ENCODE data around the gene LPAR2.
"Not testable (repeated sequence)": the region's sequence is repeated elsewhere in the genome, so short reads cannot be mapped to it uniquely, and the experiment has no call there.

Gene LPAR2

GRCh38 chr19:19627621-19628500 lies at the start of gene LPAR2:
TSS of gene LPAR2 (minus strand) at chr19:19628220. CDS start at chr19:19627275, 945 bp downstream.
- peak; percentile 98 for DNase-seq (ENCODE audit: low spot score)

- no peak for DNase-seq (ENCODE audit: low spot score)
Observed at GRCh38 chr19:19677579-19677978, 49.6 kb upstream of the LPAR2 start.

- DNase-seq (ENCODE audit: low spot score): no peak
Observed at GRCh38 chr19:19674315-19674714, 46.3 kb upstream of the LPAR2 start.

GRCh38 chr19:19672816-19673215 lies 44.8 kb upstream of the LPAR2 start:
- DNase-seq (ENCODE audit: low spot score): no peak

DNA sequence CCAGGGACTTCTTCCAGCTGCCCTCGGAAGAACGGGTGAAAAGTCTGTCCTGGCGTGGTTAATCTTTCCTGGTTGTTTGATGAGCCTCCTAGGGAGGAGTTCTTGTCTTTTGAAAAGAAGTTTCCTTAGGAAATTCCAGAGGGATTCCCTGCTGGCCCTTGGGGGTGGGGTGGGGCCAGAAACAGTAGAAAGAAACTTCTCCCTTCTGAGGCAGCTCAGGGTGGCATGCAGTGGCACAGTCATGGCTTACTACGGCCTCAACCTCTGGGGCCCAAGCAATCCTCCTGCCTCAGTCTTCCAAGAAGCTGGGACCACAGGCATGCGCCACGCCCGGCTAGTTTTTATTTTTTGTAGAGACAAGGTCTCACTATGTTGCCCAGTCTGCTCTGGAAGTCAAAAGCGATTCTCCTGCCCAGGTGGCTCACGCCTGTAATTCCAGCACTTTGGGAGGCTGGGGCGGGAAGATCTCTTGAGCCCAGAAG lies 42.1 kb upstream of the LPAR2 start:
- no peak for DNase-seq (ENCODE audit: low spot score)

DNA sequence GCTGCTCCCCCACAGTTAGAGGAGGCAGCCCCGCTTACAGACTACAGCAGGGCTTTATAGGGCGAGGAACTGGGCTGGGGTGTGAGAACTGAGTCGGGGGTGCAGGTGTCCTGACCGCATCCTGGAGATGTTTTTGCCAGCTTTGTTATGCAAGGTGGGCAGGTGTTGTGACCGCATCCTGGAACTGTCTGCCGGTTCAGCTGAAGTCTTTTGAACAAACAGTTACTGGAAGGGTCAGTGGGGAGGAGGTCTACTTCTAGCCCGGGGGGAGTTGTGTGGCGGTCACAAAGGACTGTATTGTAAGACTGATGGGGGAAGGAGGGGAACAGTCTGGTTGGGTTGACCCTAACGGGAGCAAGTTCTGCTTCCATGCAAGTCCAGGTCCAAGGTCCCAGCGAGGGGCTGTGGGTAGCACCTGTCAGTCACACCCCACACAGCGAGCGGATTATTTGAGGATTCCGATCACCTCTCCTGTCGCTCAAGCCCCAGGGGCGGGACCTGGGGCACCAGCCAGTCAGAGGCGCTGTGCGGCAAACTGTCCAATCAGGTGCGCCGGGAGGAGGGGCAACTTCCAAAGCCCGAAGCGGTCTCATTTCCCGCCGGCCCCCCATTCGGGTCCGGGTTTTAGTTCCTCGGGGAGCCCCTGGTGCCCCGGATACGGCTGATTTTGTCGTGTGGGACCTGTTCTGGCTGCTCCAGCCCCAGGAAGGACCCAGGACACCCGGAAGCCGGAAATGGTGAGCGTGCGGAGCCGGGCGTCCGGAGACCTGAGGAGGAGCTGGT lies 40.4 kb upstream of the LPAR2 start, which contains the start of gene ZNF101:
Gene ZNF101, plus strand, starts transcription at position 610 of the 783 bp plus-strand sequence. Its CDS starts 125 bp downstream, at position 735.
- peak; percentile 95 for DNase-seq (ENCODE audit: low spot score)

- DNase-seq (ENCODE audit: low spot score): not testable (repeated sequence)
Observed at GRCh38 chr19:19665420-19665948, 37.5 kb upstream of the LPAR2 start.

DNA sequence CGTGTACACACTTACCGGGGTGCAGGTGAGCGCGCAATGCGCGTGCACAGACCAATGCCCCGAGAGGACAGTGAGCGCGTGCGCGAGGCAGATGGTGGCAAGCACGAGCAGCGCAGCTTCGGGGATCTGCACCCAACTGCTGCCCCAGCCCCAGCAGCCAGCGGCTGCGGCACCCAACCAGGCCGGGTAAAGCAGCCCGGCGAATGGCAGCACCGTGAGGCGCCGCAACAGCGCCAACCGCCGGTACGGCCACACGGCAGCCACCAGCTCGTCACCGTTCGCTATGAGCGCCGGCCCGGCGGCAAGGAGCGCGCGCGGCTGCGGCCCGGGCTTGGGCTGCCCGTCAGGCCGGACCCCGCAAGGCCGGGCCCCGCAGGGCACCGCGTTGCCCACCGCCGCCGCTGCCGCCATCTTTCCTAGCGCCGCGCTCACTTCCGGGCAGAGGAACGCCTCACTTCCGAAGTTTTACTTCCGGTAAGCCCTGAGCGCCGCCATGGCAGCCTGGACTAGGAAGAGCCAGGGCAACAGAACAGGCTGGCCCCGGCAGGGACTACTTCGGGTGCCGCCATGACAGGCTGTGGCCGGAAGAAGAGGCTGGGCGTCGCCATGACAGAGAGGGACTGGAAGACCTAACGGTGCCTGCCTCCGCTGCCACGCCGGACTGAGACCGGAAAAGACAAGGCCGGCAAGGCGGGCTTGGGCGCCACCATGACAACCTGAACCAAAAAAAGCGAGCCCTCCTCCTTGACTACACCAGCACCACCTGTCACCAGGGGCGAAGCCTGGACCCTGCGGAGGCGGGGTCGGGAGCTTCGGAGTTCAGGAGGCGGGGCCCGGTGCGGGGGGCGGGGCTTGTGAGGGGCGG lies 35.5 kb upstream of the LPAR2 start, which contains the start of gene ATP13A1:
Gene ATP13A1, minus strand, starts transcription at position 421 of the 865 bp plus-strand sequence. Its CDS starts 10 bp downstream, at position 411.
- peak; percentile 88 for DNase-seq (ENCODE audit: low spot score)

DNA sequence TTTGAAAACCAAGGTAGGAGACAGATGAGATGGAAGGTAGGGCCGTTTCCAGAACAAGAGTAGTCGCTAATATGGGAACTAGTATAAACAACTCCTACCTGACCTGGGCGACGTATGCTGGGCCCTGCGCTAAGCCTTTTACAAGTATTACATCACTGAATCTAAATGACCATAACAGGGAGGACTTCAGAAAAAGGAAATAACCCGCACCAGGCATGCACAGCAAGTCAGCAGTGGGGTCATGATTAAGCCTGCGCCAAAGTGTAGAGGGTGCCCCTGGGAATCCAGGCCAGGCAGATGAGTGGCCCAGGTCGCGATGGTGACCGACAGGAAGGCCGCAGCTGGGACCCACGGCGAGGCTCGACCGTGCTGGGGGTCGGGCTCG lies 34.8 kb upstream of the LPAR2 start:
- DNase-seq (ENCODE audit: low spot score): no peak

DNA sequence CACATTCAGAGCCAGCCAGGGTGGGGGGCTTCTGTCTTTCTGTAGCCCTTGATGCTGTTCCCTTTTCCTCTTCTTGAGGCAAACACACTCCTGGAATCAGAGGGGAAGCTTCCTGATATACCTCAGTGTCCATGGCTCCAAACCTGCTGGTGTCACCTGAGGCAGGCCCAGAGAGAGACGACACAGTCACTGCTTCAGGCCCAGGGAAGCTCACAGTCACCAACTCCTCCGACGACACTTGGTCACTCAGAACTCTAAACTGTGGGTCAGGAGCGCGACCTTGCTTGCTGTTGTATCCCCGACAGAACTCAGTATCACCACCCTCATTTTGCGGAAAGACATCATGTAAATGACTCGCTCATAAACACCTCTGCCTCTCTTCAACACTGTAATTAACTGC lies 34.3 kb upstream of the LPAR2 start:
- DNase-seq (ENCODE audit: low spot score): no peak

DNA sequence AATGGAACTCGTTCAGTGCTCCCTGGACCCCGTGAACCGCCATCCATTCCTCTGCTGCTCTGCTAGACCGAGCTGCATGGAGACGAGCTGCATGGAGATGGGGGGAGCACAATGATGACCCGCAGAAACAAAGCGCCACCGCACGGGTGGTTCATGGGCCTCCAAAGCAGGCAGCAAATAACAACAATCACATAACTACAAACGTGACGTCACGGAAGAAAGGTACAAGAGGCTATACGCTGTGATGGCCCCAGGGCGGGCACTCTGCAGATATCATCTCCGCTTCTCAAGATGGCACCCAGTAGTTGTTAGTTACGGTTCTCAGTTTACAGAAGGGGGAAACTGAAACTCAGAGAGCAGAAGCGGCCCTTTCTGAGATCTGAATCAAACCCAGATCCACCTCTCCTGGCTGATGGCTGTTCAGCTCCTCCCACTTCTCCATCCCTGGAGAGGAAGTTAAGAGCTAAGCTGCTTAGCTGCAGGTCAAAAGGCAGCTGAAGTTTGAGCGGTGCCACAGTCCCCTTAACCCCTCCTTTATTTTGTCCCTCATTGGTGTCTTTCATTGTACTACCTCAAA lies 33.7 kb upstream of the LPAR2 start:
- DNase-seq (ENCODE audit: low spot score): peak; percentile 82

GRCh38 chr19:19661141-19661674 lies 33.2 kb upstream of the LPAR2 start:
- DNase-seq (ENCODE audit: low spot score): no peak

GRCh38 chr19:19659646-19660245 lies 31.7 kb upstream of the LPAR2 start:
- DNase-seq (ENCODE audit: low spot score): no peak

DNA sequence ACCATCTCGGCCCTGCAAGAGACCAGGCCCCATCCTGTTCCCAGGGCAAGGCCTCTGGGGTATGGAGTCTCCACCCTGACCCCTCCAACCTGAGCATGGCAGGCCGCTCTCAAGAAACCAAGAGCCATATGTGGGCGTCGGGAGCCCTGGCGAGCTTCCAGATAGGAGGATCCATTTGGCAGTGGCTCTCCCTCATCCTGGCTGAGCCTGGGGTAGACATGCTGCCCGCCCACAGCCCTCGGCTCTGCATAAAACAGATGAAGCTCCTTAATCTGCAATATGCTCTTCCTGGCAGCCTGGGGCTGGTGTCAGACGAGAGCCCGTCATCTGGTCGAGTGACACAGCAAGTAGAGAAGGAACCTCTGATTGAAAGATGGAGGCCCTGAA lies 29.4 kb upstream of the LPAR2 start:
- no peak for DNase-seq (ENCODE audit: low spot score)

GRCh38 chr19:19656451-19657396 lies 28.7 kb upstream of the LPAR2 start:
- DNase-seq (ENCODE audit: low spot score): no peak

- no peak for DNase-seq (ENCODE audit: low spot score)
Observed at GRCh38 chr19:19655641-19656343, 27.8 kb upstream of the LPAR2 start.

DNA sequence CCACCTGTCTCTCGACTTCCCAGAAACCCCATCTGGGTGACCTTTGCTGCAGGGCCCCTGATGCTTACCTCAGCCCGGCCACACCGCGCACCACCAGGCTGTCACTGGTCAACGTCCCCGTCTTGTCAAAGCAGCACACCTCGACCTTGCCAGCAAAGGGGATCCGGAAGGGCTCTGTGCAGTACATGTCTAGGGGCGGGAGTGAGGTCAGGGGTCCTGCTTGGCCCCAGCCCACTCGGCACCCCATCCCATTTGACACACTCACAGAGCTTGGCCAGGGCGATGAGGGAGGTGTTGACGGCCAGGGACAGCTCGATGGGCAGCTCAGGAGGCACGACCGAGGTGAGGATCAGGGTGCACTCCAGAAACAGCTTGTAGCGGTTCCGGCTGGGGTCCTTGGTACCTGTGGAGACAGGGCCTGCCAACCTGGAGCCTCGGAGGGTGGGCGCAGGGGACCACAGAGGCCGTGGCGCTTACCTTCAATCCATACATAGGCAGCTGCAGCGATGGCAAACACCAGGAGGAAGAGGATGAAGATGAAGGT lies 27.1 kb upstream of the LPAR2 start:
- DNase-seq (ENCODE audit: low spot score): no peak

- no peak for DNase-seq (ENCODE audit: low spot score)
Observed at GRCh38 chr19:19654441-19654840, 26.4 kb upstream of the LPAR2 start.

Measured in germinal center (tissue), 1 donor.